NCI-H2029 (cell line): ENCODE data around the gene SEC14L3.

ENCODE experiments used
- DNase-seq: peaks from one replicate; lab custom pipeline; 2025; lab: John Stamatoyannopoulos, UW

SEC14L3 gene

DNA sequence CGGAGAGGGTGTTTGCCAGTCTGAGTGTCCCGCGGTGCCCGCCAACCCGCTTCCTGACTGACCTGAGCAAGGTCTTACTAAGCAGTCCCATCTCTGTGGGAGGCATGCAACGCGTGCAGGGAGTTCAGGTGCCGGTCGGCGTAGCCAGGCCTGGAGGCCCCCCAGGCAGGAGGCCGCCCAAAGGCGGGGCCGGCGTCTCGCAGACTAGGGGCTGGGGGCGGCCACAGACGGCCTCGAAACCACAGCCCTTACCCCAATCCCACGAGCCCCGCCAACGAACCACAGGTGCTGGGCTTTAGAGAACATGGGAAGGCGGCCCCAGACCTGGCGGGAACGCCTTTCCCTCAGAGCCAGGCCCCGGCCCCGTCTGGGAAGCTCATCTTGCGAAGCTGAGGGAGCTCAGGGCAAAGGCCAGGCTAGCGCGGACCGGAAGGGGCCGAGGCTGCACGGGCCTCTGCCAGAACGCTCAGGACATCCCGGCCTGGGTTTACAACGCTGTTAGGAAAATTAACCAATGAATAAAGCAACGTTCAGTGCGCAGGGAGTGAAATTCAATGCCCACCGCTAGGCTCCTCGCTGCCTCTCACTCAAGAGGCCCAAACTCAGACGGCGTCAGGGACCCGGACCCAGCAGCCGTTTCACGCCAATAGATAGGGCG lies 48.4 kb downstream of the SEC14L3 start:
- DNase-seq, result no peak

DNA sequence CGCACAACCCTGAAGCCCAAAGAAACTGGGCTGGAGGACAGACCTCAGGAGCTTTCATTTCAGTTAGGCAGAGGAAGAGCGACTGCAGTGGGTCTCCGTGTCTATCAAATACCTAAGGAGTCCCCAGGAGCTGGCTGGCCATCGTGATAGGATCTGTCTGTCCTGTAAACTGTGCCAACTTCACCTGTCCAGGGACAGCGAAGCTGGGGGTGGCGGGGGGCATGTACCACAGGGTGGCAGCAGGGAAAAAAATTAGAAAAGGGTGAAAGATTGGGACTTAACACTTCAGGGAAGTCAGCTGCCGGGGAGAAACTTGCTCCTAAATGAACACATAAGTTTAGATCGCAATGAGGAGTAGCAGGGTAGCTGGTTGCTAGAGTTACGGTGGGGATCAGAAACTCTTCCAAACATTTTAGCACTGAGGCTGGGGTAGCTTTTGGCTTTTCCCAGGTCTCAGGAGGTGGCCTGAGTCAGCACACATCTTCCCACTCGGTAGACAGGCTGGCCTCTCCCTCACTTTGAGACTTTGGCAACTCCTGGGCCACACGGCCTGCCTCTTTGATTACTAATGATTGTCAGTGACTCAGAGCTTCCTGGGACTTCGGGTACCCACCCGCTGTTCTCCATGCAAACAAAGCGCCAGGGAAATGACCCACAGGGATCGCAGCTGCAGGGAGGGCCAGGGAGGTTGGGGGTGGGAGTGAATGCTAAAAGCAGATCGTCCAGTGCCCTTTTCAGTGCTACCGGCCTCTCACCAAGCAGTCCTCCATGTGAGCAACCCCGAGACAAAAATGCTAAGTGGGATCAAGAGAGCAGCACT lies 49.1 kb downstream of the SEC14L3 start:
- DNase-seq, result no peak

DNA sequence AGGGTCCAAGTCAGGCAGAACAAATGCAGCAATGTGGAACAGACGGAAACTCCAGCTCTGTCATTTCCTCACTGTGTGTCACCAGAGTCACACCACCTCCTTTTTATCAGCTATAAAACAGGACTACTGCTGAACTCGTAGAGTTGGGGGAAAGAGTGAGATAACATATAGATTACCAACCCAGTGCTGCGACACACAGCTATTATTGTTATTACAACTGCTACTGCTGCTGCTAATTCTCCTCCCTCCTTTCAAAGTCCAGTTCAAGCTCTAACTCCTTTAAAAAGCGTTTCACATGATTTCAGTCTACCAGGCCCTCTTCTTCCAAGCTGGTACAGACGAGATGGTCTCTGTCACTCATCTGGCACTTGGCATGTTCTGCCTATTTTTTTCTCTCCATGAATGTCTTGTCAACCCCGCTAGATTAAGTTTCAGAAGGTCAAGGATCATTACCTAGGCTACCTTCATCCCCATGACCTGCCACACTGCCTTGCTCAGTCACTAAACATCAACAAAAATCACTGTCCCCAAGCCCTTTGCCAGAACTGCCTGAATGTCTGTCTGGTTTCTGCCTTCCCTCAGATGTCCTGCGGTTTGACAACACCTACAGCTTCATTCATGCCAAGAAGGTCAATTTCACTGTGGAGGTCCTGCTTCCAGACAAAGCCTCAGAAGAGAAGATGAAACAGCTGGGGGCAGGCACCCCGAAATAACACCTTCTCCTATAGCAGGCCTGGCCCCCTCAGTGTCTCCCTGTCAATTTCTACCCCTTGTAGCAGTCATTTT lies 49.9 kb downstream of the SEC14L3 start:
- DNase-seq, result no peak

DNA sequence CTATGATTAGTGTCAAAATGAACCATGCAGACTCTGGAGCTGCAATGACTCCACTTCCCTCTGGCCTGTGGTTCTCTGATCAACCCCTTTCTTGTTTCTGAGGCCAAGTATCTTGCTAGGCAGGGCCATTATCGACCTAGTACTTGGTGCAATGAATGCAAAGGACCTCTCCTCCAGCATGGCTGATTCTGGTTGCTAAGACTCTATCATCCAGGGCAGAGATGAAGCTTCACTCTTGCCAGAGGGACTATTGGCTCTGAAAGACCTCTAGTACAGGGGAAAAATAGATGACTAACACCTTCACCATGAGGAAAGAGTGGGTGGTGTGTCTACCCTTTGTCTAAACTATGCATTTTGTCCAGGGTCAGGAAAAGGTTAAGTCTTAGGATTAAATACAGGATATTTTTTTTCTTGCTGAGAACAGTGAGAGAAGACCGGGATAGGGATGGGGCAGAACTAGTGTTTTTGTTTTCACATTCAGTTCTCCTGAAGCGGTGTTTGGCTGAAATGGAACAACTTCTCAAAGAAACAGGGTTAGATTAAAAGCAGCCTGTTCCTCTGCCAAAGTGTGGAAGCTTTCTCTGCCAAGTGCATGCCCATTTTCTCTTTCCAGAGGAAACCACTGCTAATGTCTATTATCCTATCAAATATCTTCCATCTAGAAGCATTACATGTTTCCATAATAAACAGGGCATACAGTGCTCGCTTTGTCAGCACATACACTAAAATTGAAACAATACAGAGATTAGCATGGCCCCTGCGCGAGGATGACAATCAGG lies 51.3 kb downstream of the SEC14L3 start:
- no peak for DNase-seq

DNA sequence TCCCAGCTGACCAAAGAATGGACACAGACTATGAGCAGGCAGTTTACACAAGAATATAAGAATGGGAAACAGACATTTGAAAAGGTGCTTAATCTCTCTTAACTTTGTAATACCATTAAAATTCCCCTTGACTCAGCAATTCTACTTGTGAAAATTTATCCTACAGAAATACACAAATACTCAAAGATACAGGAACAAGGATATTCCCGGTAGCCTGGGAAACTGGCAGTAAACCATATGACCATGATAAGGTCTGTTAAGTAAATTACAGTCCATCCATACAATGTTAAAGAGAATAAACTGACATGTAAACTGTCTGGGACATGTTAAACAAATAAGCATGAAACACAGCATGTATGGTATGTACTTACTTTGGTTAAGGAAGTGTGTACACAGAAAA lies 55.0 kb downstream of the SEC14L3 start:
- DNase-seq, result no peak

DNA sequence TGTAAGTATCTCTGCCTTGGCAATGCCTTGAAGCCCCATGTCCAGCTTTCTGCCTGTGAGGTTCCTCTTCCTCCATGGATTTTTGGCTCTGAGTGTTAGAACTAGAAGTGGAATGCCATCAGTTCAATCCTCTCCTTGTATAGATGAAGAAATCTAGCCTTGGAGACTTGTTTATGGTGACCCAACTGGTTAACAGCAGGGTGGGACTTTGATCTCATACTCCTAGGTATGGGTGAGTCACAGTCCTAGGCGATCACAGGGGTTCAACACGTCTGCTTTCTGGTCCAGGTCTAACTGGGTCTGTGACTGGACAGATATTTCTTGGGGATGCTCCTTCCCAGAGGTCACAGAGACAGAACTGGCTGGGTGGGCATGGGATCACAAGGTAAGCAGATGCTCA lies 55.4 kb downstream of the SEC14L3 start:
- DNase-seq, result no peak

DNA sequence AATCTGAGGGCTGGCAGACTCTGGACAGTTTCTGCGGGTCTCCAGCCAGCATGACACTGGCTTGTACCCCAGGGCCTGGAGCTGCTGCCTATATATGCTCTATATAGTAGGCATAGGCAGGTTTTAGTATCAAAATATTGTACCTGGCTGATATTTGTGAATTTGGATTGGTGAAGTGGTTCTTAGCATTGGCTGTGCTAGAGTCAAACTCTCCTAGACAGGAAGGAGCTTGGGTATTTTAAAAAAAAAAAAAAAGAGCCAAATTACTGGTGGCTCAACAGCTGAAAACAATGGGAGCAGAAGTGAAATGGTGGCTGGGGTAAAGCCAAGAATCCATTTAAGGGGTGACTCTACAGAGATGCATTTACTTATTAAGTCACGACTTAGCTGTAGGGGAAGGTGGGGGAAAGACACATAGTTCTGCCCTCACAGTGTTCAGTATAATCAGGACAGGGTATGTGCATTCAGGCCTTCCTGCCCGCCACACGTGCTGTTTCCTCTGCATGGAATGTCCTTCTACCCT lies 57.2 kb downstream of the SEC14L3 start:
- DNase-seq, result no peak

DNA sequence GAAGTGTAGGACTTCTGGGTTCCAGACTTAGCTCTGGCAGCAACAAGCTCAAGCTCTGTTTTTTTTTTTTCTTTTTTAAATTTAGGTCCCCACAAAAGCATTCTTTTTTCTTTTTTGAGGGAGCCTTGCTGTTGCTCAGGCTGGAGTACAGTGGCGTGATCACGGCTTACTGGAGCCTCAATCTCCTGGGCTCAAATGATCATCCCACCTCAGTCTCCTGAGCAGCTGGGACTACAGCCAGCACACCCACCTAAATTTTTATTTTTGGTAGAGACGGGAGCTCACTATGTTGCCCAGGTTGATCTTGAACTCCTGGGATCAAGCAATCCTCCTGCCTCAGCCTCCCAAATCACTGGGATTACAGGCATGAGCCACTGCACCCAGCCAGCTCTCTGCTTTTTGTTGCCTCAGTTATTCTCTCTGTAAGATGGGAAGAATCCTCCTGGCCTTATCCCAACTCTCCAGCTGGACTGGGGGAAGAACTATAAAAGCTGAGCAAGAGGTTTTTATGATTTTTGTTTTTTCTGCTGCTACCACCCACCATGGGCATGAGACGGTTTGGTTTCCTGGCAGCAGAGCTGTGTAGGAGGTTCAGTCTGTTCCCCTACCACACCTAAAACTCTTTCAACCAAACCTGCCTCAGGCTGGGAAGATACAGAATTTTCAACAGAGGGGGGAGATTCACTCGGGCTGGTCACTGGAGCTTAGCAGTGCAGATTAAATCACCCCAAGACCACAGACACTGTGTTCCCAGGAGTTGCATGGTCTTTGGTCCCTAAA lies 57.9 kb downstream of the SEC14L3 start:
- DNase-seq, result no peak

DNA sequence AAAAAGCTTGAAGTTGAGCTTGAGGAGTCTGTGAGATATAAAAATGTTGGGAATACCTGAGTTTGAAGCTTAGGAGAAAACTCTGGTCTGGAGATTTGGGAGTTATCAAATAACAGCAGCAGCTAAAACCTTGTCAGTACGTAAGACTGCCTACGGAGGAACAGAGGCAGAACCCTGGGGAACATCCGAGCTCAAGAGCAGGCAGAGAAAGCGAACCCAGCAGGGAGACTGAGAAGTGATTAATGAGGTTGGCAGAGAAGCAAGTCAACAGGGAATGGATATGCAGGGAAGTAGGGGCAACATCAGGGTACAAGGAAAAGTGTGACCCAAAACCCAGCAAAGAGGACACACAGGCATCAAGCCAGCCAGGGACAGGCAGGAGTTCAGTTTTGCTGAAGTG lies 58.8 kb downstream of the SEC14L3 start:
- no peak for DNase-seq

DNA sequence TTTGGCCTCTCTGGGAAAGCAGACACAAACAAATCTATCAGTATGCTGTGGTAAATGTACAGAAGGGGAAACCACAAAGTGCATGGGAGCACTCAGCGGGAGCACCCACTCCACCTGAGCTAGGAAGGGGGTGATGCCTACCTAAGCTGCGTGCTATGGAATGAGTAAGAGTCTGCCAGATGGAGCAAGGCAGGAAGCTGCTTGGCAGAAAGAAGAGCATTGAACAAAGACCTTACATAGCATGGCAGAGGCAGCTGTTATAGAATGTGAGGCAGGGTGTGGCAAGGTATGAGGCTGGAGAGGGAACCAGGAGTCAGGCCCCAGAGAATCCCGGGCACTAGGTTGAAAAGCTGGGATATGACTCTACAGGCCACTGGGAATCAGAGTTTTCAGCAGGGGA lies 60.0 kb downstream of the SEC14L3 start:
- DNase-seq, result no peak
